GM12878 (cell line): ENCODE results near the gene TACC2. TPM values are rescaled to one million over a fixed set of nuclear protein-coding genes. Genes with fewer than 3 reads are reported as not detected.

Experiments
- ATAC-seq: fragments of 200-7000 bp; cut with Tn5 transposase; 3 replicates; pipeline ENCODE4 v1.9.1; 2020; ENCODE audit warnings: mild to moderate bottlenecking, moderate library complexity
- BruUV-seq: library from RNA; stranded (reverse); fragments of 400-500 nt; replicated peaks from 2 replicates; lab custom pipeline; 2021; lab: Mats Ljungman, UMichigan
- CTCF ChIA-PET: fragments of 300-600 bp; sonication (Branson Sonifier 250); formaldehyde crosslinking; extraction: SDS; loops from one replicate; lab custom pipeline; 2021; ENCODE audit warnings: inconsistent platforms; lab: Yijun Ruan, JAX
- POLR2A ChIA-PET: fragments of 350-600 bp; formaldehyde crosslinking; extraction: SDS; loops from one replicate; lab custom pipeline; 2021; ENCODE audit warnings: inconsistent platforms; lab: Charles Lee
- RAD21 ChIA-PET: fragments of 300-600 bp; sonication (Branson Sonifier 250); formaldehyde crosslinking; loops from one replicate; lab custom pipeline; 2023; ENCODE audit warnings: antibody characterized with exemption; ENCODE audit not compliant: unreplicated experiment; lab: Charles Lee
- SMC1A ChIA-PET: fragments of 300-600 bp; sonication (Branson Sonifier 250); formaldehyde crosslinking; loops from one replicate; lab custom pipeline; 2023; ENCODE audit not compliant: unreplicated experiment, uncharacterized antibody; lab: Charles Lee
- DNase-seq: peaks from one replicate; pipeline ENCODE4 v3.0.0-alpha.2; 2011; ENCODE audit warnings: low read depth, low spot score
- FAIRE-seq: peaks from 3 replicates; lab custom pipeline; 2011; peaks lifted over from hg19 to GRCh38; lab: Jason Lieb, UNC
- H2AFZ ChIP-seq: 2 replicates; pipeline ENCODE4 v1.6.0; 2011; ENCODE audit warnings: low read depth, low read length, control low read depth; ENCODE audit not compliant: control insufficient read depth
- H3K27ac ChIP-seq: 2 replicates; pipeline ENCODE4 v1.5.1; 2011; ENCODE audit warnings: control low read depth; ENCODE audit not compliant: control insufficient read depth, insufficient read depth
- H3K27me3 ChIP-seq, 2 experiments: replicated peaks in 1 of 2; 2 replicates each; pipeline versions ENCODE4 v1.6.0 to v1.6.1; 2011; ENCODE audit warnings: low read length in 1 of 2; ENCODE audit not compliant: control insufficient read depth in 2 of 2, insufficient read depth in 2 of 2
- H3K36me3 ChIP-seq, 2 experiments: 2 replicates each; pipeline ENCODE4 v1.5.1; 2011; ENCODE audit warnings: low read length in 1 of 2; ENCODE audit not compliant: control insufficient read depth in 2 of 2, insufficient read depth in 2 of 2
- H3K4me1 ChIP-seq: 2 replicates; pipeline ENCODE4 v1.6.1; 2011; ENCODE audit warnings: mild to moderate bottlenecking, low read length, moderate library complexity, mixed read lengths; ENCODE audit not compliant: control insufficient read depth, insufficient read depth
- H3K4me2 ChIP-seq: 2 replicates; pipeline ENCODE4 v1.6.0; 2011; ENCODE audit warnings: control low read depth; ENCODE audit not compliant: control insufficient read depth, insufficient read depth
- H3K4me3 ChIP-seq: fragments of 200-600 bp; sonication (generic); 2 replicates; pipeline ENCODE4 v1.5.1; 2016
- H3K79me2 ChIP-seq: 2 replicates; pipeline ENCODE4 v1.6.0; 2011; ENCODE audit warnings: low read length; ENCODE audit not compliant: control insufficient read depth, insufficient read depth
- H3K9ac ChIP-seq: 2 replicates; pipeline ENCODE4 v1.8.0; 2011; ENCODE audit warnings: low read length, control low read depth, mixed read lengths; ENCODE audit not compliant: control insufficient read depth, insufficient read depth
- H3K9me3 ChIP-seq: replicated peaks from 3 replicates; pipeline ENCODE4 v1.5.1; 2011; ENCODE audit warnings: mild to moderate bottlenecking, low read length; ENCODE audit not compliant: control insufficient read depth, insufficient read depth
- H4K20me1 ChIP-seq: 2 replicates; pipeline ENCODE4 v1.6.0; 2011; ENCODE audit not compliant: control insufficient read depth, insufficient read depth
- CUX1 ChIP-seq: IDR thresholded peaks from 2 replicates; pipeline ENCODE4 v1.6.1; 2012; ENCODE audit warnings: improper control_type of control experiment, low read depth, low read length; ENCODE audit not compliant: insufficient replicate concordance
- JUND ChIP-seq: IDR thresholded peaks from 2 replicates; pipeline ENCODE4 v1.6.1; 2012; ENCODE audit warnings: low read depth, mild to moderate bottlenecking, low read length, improper control_type of control experiment, moderate library complexity
- NBN ChIP-seq: fragments of 450-650 bp; IDR thresholded peaks from 2 replicates; pipeline ENCODE4 v1.6.1; 2016
- RAD51 ChIP-seq: fragments of 450-650 bp; IDR thresholded peaks from 2 replicates; pipeline ENCODE4 v1.6.1; 2016; ENCODE audit warnings: moderate library complexity, mild to moderate bottlenecking, inconsistent platforms
- ZNF207 ChIP-seq: fragments of 450-650 bp; IDR thresholded peaks from 2 replicates; pipeline ENCODE4 v1.6.1; 2014; ENCODE audit warnings: antibody characterized with exemption, mild to moderate bottlenecking, borderline replicate concordance
- ZNF687 ChIP-seq: fragments of 450-650 bp; IDR thresholded peaks from 2 replicates; pipeline ENCODE4 v1.6.1; 2017; ENCODE audit warnings: mild to moderate bottlenecking, moderate library complexity
- WGBS: methylation state at CpG from one replicate; pipeline ENCODE4 v1.1.6; 2016; ENCODE audit warnings: low lambda C conversion rate; ENCODE audit not compliant: insufficient replicate concordance, insufficient coverage; ENCODE audit errors: missing lambda C conversion rate; 5-methylcytosine and 5-hydroxymethylcytosine counted together
- in situ Hi-C: fragments of 300-500 bp; cut with MboI; formaldehyde crosslinking; loops from 9 replicates; pipeline ENCODE4 v1.14.3; 2018; ENCODE audit warnings: mixed read lengths
- intact Hi-C: fragments of 100-400 bp; cut with micrococcal nuclease; formaldehyde crosslinking; loops from one replicate; pipeline ENCODE4 v1.14.2; 2022; ENCODE audit not compliant: unreplicated experiment
- polyA plus RNA-seq, 11 experiments: library from polyadenylated mRNA; depleted of rRNA in 4 of 11; unstranded in 6 of 11; stranded (reverse) in 5 of 11; fragments of >200 nt; fragmentation: Nextera tagmentation in 4 of 11; fragmentation: Illumina TruSeq in 1 of 11; extraction: Ambion mirVana in 4 of 11; extraction: Trizol in 1 of 11; gene quantifications; 1 replicate in 1 of 11; 2 replicates in 10 of 11; pipeline versions ENCODE4 v1.2.1 to v1.2.3, GENCODE V29; 2011 to 2016; ENCODE audit warnings: inconsistent platforms in 2 of 11, missing spikeins in 2 of 11, low read depth in 1 of 11
- total RNA-seq, 4 experiments: library from RNA; depleted of rRNA in 3 of 4; stranded (reverse); fragments of >200 nt in 3 of 4; fragmentation: Illumina TruSeq in 1 of 4; extraction: Trizol in 1 of 4; gene quantifications; 2 replicates each; pipeline versions ENCODE4 v1.2.1 to v1.2.3, GENCODE V29; 2013 to 2021
- TF ChIP-seq, protein P1 (sequence below): fragments of 450-650 bp; IDR thresholded peaks from 2 replicates; pipeline ENCODE4 v1.6.1; 2017; ENCODE audit warnings: mild to moderate bottlenecking, moderate library complexity
- TF ChIP-seq, protein P2 (sequence below): IDR thresholded peaks from 2 replicates; pipeline ENCODE4 v1.6.1; 2012; ENCODE audit warnings: low read depth, low read length, improper control_type of control experiment

TACC2 gene
- total and polyA plus RNA-seq, 10 of the 15 experiments (the other 5 are each of a cell fraction or from before 2014, with no cell fraction given): 0.07 to 0.64 (median 0.13) TPM; not detected in 5

GRCh38 chr10:122068844-122069243, 79.9 kb downstream of the TACC2 start:
- RAD21 ChIA-PET: no interaction called here
- no peak for DNase-seq
- Histone ChIP-seq H3K4me3 (no peak overlapping the region), H4K20me1 (no peaks in the 10 kb centered on the region), H3K9ac (no peak overlapping the region), H2AFZ (no peak overlapping the region), H3K27ac (no peak overlapping the region), H3K36me3 (no peaks in the 10 kb centered on the region), H3K4me1 (no peaks in the 10 kb centered on the region), H3K9me3 (no peaks in the 10 kb centered on the region), H3K79me2 (no peaks in the 10 kb centered on the region), H3K27me3 (no peaks in the 10 kb centered on the region), H3K4me2 (no peak overlapping the region)
- POLR2A ChIA-PET: interaction anchor here (0.6 kb wide), 1 partner anchor 204 kb away, joined by 5 read pairs; no protein-coding TSS in a partner anchor
- no peak for ATAC-seq
- CTCF ChIA-PET: no interaction called here
- no peak for FAIRE-seq
- WGBS: 53% methylated on average over 12 of the region's 12 CpGs
- in situ Hi-C loops (no loop called here), intact Hi-C loops (no loop called here)
- TF ChIP-seq CUX1: no peak
- TF ChIP-seq NBN: no peak
- no peak for TF ChIP-seq ZNF687
- TF ChIP-seq JUND: no peak
- TF ChIP-seq, protein P1, sequence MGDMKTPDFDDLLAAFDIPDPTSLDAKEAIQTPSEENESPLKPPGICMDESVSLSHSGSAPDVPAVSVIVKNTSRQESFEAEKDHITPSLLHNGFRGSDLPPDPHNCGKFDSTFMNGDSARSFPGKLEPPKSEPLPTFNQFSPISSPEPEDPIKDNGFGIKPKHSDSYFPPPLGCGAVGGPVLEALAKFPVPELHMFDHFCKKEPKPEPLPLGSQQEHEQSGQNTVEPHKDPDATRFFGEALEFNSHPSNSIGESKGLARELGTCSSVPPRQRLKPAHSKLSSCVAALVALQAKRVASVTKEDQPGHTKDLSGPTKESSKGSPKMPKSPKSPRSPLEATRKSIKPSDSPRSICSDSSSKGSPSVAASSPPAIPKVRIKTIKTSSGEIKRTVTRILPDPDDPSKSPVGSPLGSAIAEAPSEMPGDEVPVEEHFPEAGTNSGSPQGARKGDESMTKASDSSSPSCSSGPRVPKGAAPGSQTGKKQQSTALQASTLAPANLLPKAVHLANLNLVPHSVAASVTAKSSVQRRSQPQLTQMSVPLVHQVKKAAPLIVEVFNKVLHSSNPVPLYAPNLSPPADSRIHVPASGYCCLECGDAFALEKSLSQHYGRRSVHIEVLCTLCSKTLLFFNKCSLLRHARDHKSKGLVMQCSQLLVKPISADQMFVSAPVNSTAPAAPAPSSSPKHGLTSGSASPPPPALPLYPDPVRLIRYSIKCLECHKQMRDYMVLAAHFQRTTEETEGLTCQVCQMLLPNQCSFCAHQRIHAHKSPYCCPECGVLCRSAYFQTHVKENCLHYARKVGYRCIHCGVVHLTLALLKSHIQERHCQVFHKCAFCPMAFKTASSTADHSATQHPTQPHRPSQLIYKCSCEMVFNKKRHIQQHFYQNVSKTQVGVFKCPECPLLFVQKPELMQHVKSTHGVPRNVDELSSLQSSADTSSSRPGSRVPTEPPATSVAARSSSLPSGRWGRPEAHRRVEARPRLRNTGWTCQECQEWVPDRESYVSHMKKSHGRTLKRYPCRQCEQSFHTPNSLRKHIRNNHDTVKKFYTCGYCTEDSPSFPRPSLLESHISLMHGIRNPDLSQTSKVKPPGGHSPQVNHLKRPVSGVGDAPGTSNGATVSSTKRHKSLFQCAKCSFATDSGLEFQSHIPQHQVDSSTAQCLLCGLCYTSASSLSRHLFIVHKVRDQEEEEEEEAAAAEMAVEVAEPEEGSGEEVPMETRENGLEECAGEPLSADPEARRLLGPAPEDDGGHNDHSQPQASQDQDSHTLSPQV: no peak
- TF ChIP-seq ZNF207: no peak
- no peak for TF ChIP-seq RAD51
- TF ChIP-seq, protein P2, sequence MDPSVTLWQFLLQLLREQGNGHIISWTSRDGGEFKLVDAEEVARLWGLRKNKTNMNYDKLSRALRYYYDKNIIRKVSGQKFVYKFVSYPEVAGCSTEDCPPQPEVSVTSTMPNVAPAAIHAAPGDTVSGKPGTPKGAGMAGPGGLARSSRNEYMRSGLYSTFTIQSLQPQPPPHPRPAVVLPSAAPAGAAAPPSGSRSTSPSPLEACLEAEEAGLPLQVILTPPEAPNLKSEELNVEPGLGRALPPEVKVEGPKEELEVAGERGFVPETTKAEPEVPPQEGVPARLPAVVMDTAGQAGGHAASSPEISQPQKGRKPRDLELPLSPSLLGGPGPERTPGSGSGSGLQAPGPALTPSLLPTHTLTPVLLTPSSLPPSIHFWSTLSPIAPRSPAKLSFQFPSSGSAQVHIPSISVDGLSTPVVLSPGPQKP: no peak
- SMC1A ChIA-PET: no interaction called here
- no TSS peak for BruUV-seq
